GM12892 (cell line): Measurements from ENCODE around the gene PLA2G4D.

Experiments
- POLR2A ChIP-seq: IDR thresholded peaks from 2 replicates; pipeline ENCODE4 v1.6.1; 2011; ENCODE audit warnings: low read depth, low read length, control low read depth
- TAF1 ChIP-seq: IDR thresholded peaks from 2 replicates; pipeline ENCODE4 v1.6.1; 2011; ENCODE audit warnings: low read depth, mild to moderate bottlenecking, control low read depth, low read length, borderline replicate concordance

- TF ChIP-seq POLR2A (no peak), TAF1 (no peak)
Measured at GRCh38 chr15:42111924-42112323, 17.6 kb upstream of the PLA2G4D start.
